GM12892 (cell line): ENCODE data around the gene C10orf95.
A peak's percentile ranks its signal among the peaks of the same experiment; 100 is the strongest.

ENCODE experiments used
- DNase-seq: peaks from one replicate; pipeline ENCODE4 v3.0.0; 2011; ENCODE audit not compliant: insufficient read length
- FAIRE-seq: peaks from 2 replicates; lab custom pipeline; 2011; peaks lifted over from hg19 to GRCh38; lab: Jason Lieb, UNC
- POLR2A ChIP-seq: IDR thresholded peaks from 2 replicates; pipeline ENCODE4 v1.6.1; 2011; ENCODE audit warnings: low read depth, low read length, control low read depth
- POLR2AphosphoS5 ChIP-seq: IDR thresholded peaks from 2 replicates; pipeline ENCODE4 v1.6.1; 2011; ENCODE audit warnings: low read depth, low read length, control low read depth
- TAF1 ChIP-seq: IDR thresholded peaks from 2 replicates; pipeline ENCODE4 v1.6.1; 2011; ENCODE audit warnings: low read depth, mild to moderate bottlenecking, control low read depth, low read length, borderline replicate concordance

C10orf95 gene

GRCh38 chr10:102431452-102432124, 19.8 kb downstream of the C10orf95 start:
- TF ChIP-seq TAF1 (no peak), POLR2A (no peak), POLR2AphosphoS5 (no peak)
- DNase-seq (no peak), FAIRE-seq (no peak)

DNA sequence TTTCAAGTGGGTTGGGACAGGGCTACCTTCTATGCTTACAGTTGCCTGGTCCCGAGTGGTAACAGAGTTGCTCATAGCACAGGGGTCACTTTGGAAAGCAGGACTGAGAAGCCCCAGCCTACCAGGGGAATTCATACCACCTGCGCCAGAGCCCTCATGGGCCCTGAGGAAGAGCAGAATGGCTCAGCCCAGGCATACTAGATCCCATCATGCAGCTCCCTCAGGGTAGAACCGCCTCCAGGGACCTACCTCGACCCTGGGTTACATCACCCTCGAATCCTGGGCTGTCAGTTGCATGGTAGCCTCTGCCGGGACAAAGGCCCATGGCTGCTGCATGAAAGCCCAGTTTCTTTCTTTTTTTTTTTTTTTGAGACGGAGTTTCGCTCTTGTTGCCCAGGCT, 21.9 kb downstream of the C10orf95 start:
- DNase-seq, result no peak
- TF ChIP-seq TAF1, result no peak
- no peak for TF ChIP-seq POLR2A
- no peak for TF ChIP-seq POLR2AphosphoS5
- FAIRE-seq, result no peak

GRCh38 chr10:102426803-102427287, 24.5 kb downstream of the C10orf95 start:
- TF ChIP-seq TAF1, result no peak
- no peak for TF ChIP-seq POLR2A
- no peak for TF ChIP-seq POLR2AphosphoS5
- DNase-seq (no peak), FAIRE-seq (no peak)

GRCh38 chr10:102425444-102425843, 25.9 kb downstream of the C10orf95 start:
- no peak for FAIRE-seq
- no peak for DNase-seq
- TF ChIP-seq POLR2AphosphoS5, result no peak

DNA sequence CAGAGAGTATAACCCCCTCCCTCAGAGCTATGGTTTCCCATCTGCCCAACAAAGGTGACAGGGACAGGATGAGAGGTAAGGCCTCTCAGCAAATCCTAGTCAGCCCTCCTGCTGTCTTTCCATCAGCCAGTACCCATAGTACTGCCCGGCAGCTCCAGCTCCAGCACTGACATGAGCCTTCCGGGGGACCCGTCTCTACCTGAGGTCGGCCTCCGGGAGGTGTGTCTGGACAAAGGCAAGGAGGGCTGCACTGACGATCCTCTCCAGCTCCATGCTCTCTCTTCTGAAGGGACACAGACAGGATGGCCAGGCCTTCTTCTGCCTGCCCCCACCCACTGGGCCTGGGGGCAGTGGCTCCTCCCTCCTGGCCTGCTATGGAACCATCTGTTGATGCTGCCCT, 26.4 kb downstream of the C10orf95 start:
- FAIRE-seq (no peak), DNase-seq (no peak)
- TF ChIP-seq POLR2AphosphoS5 (no peak), TAF1 (no peak), POLR2A (no peak)

DNA sequence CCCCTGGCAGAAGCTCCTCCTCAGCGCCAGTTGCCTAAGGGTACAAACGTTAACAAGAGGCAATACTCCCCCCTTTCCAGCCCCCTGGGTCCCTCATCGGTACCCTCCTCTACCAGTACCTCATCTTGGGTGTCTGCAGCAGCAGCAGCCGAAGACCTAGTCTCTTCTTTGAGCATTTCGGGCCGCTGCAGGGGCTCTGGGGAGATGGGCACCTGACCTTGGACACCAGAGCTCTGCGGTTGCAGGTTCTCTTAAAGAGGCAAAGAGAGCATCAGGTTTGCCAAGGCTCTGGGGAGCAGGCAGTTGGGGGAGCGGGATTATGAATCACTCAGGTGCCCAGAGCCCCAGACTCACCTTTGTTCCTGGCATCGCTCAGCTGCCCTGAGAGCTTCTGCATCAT, 27.2 kb downstream of the C10orf95 start:
- TF ChIP-seq POLR2A, result no peak
- no peak for TF ChIP-seq POLR2AphosphoS5
- TF ChIP-seq TAF1, result no peak
- DNase-seq, result no peak
- no peak for FAIRE-seq

GRCh38 chr10:102423372-102423968, 27.9 kb downstream of the C10orf95 start:
- DNase-seq (no peak), FAIRE-seq (no peak)

DNA sequence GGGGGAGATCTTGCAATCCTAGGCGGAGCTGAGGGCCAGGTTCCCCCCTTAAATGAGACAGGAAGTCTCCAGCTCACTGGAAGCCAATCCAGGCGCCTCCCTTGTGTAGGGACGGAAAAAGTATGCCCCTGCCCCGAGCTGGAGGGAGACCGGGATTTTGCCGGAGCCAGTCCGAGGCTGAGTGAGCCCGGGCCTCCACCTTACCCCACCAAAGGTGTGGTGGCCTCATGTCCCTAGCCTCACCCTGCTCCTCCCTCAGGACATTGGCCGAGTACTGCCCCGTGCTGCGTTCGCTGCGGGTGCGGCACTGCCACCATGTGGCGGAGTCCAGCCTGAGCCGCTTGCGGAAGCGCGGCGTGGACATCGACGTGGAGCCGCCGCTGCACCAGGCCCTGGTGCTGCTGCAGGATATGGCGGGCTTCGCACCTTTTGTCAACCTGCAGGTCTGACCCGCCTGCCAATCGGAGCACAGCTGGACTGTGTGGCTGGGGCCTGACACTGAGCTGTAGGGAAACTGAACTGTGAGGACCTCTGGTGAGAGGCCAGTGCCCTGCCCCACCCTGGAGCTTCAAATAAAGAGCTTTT, 28.7 kb downstream of the C10orf95 start:
- TF ChIP-seq POLR2AphosphoS5 (no peak), TAF1 (no peak), POLR2A (no peak)
- FAIRE-seq, result peak; percentile 96
- DNase-seq, result peak; percentile 72

More at GRCh38 chr10:102423372-102423968, 27.9 kb downstream of the C10orf95 start:
- no peak for TF ChIP-seq POLR2A
- no peak for TF ChIP-seq TAF1
- no peak for TF ChIP-seq POLR2AphosphoS5

DNA sequence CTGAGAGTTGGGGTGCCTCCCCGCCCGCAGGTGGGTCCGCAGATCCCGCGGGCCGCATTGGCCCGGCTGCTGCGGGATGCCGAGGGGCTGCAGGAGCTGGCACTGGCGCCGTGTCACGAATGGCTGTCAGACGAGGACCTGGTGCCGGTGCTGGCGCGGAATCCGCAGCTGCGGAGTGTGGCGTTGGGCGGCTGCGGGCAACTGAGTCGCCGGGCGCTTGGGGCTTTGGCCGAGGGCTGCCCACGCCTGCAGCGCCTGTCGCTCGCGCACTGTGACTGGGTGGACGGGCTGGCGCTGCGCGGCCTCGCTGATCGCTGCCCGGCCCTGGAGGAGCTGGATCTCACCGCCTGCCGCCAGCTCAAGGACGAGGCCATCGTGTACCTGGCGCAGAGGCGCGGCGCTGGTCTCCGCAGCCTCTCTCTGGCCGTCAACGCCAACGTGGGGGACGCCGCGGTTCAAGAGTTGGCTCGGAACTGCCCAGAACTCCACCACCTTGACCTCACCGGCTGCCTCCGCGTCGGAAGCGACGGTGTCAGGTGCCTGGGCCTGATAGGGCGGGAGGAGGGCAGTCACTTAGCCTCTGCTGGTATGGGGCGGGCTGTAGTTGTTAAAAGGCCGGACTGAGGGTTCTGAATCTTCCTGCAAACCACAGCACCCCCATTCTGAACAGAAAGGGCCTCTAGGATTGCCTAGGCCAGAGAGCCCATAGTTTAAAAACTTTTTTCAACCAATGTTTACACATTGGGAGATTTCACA, 29.4 kb downstream of the C10orf95 start:
- TF ChIP-seq POLR2AphosphoS5 (peak; percentile 20; the same call in 1 of the 2 replicates), POLR2A (no peak), TAF1 (no peak)
- no peak for FAIRE-seq
- DNase-seq, result no peak

DNA sequence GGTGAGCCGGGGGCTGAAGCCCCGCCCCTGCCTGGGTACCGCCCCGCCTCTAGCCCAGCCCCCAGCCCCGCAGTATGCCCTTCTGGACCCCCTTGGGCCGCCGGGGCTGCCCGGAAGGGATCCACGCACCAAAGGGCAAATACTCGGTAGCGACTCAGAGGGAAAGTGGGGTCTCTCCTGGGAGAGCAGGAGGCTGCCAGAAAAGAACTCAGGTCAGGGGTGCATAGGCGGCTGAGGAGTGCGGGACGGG, 29.9 kb downstream of the C10orf95 start:
- DNase-seq (no peak), FAIRE-seq (no peak)
- TF ChIP-seq POLR2AphosphoS5 (no peak), POLR2A (no peak), TAF1 (no peak)

- DNase-seq (peak; percentile 96), FAIRE-seq (peak; percentile 99)
- TF ChIP-seq TAF1 (peak; percentile 28; the same call in 1 of the 2 replicates), POLR2A (peak; percentile 31; the same call in 1 of the 2 replicates), POLR2AphosphoS5 (0 out of 2 replicates have a peak, but pooled peaks have one; percentile 40)
These were observed 30.4 kb downstream of the C10orf95 start, which contains the start of gene FBXL15 for GRCh38 chr10:102420714-102421506. TSS of gene FBXL15 (plus strand) at chr10:102420836. CDS start at chr10:102421130, 294 bp downstream.
